ENCODE measurements around the gene GCSAM. TPM values are rescaled to one million over a fixed set of nuclear protein-coding genes. Genes with fewer than 3 reads are reported as not detected.
A peak's percentile ranks its signal among the peaks of the same experiment; 100 is the strongest.

Gene GCSAM, protein sequence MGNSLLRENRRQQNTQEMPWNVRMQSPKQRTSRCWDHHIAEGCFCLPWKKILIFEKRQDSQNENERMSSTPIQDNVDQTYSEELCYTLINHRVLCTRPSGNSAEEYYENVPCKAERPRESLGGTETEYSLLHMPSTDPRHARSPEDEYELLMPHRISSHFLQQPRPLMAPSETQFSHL
- 1 to 10 TPM; 7.5 to 8.5 TPM for total RNA-seq

DNA sequence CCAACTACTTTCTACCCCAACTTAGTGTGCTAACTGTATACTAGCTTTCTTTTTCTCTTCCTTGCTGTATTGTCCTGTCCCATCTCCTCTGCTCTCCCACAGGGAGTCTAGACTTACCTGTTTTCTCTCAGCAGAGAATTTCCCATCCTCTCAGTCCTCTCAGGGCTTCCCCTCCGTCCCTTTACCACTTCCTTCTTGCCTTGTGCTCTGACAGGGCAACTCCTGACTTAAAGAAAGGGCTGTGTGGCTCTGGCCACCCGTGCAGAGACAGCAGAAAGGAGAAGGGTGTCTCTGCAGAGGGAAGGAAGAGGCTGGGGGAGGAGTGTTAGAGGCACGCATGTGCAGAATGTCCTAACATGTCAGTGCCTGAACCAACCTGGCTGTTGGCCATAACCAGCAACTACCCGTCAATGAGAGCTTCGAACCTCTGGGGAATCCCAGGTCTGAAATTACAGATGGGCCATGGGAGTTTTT is at the start of gene GCSAM:
Gene GCSAM, minus strand, starts transcription at position 274 of the 474 bp plus-strand sequence. Its CDS starts 128 bp downstream, at position 146.
- Mint-ChIP-seq H3K4me1 (peaks cover 82% of the 10 kb centered on the region), H3K27me3 (no peaks in the 10 kb centered on the region), H3K9me3 (no peaks in the 10 kb centered on the region), H3K27ac (peak within 1 kb of the TSS; percentile 88), H3K4me3 (peak within 1 kb of the TSS; percentile 83), H3K36me3 (peaks cover 12% of the 10 kb centered on the region)
- DNase-seq: peak; percentile 68

DNA sequence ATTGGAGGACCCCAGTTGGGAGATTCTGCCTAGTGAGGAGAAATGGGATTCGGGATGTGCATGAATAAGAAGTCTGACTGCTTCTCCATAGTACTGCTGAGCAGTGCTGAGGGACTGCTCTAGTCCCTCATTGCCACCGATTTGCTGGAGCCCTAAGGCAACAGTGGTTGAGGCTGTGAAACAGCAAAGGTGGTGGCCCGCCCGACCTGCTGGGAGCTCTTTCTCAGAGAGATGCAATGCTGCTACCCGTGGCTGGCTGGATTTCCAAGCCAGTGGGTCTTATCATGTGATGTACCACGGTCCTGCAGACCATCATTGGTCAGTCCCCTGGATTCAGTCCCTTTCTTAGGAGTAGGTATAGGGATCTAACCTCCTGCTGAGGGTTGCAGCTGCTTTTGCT is 42.6 kb upstream of the GCSAM start:
- peaks cover 1% of the 10 kb centered on the region for H3K9me3 Mint-ChIP-seq
- H3K4me1 Mint-ChIP-seq: no peaks in the 10 kb centered on the region

GRCh38 chr3:112175037-112175436 is 42.0 kb upstream of the GCSAM start:
- Mint-ChIP-seq H3K27ac (no peak overlapping the region), H3K4me1 (no peaks in the 10 kb centered on the region), H3K4me3 (no peak overlapping the region), H3K36me3 (no peaks in the 10 kb centered on the region), H3K9me3 (peaks cover 1% of the 10 kb centered on the region), H3K27me3 (peaks cover 4% of the 10 kb centered on the region)
- no peak for DNase-seq

More for the DNA sequence above, 42.6 kb upstream of the GCSAM start:
- Mint-ChIP-seq H3K27me3 (peaks cover 4% of the 10 kb centered on the region), H3K4me3 (no peak overlapping the region), H3K27ac (no peak overlapping the region), H3K36me3 (no peaks in the 10 kb centered on the region)
- no peak for DNase-seq

GRCh38 chr3:112171144-112171543 is 38.1 kb upstream of the GCSAM start:
- no peak overlapping the region for H3K27ac Mint-ChIP-seq

DNA sequence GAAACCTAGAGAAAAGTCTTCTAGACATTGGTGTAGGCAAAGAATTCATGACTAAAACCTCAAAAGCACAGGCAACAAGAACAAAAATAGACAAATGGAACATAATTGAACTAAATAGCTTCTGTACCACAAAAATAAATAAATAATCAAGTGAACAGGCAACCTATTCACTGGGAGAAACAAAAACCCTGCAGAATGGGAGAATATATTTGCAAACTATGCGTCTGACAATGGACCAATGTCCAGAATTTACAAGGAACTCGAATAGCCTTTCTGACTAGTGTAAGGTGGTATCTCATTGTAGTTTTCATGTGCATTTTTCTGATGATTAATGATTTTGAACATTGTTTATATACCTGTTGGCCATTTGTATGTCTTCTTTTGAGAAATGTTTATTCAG is 37.0 kb upstream of the GCSAM start:
- DNase-seq: no peak
- Mint-ChIP-seq H3K4me3 (no peak overlapping the region), H3K27me3 (no peaks in the 10 kb centered on the region), H3K27ac (no peak overlapping the region), H3K36me3 (peaks cover under 1% of the 10 kb centered on the region), H3K4me1 (no peaks in the 10 kb centered on the region), H3K9me3 (peaks cover 5% of the 10 kb centered on the region)

More at GRCh38 chr3:112171144-112171543, 38.1 kb upstream of the GCSAM start:
- no peak overlapping the region for H3K4me3 Mint-ChIP-seq
- H3K9me3 Mint-ChIP-seq: peaks cover 3% of the 10 kb centered on the region
- no peak for DNase-seq
- H3K4me1 Mint-ChIP-seq: no peaks in the 10 kb centered on the region
- peaks cover 1% of the 10 kb centered on the region for H3K27me3 Mint-ChIP-seq
- no peaks in the 10 kb centered on the region for H3K36me3 Mint-ChIP-seq

- Mint-ChIP-seq H3K9me3 (peaks cover 9% of the 10 kb centered on the region), H3K4me3 (no peak overlapping the region), H3K27ac (no peak overlapping the region), H3K27me3 (no peaks in the 10 kb centered on the region), H3K36me3 (peaks cover 6% of the 10 kb centered on the region), H3K4me1 (no peaks in the 10 kb centered on the region)
- no peak for DNase-seq
Observed at GRCh38 chr3:112167758-112168157, 34.7 kb upstream of the GCSAM start.

DNA sequence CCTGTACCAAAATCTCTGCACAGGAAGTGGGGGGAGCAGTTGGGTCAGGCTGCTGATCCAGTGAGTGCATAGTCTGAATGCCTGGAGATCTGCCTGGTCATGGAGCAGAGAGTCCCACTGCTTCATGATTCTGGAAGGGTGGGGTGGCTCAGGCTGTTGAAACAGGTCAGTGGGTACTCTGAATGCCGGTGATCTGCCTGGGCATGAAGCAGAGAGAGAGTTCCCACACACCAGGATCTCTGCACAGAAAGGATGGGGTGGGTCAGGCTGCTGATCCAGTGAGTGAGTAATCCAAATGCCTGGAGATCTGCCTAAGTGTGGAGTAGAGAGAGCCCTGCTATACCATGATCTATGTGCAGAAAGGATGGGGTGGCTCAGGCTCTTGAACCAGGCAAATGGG is 16.1 kb upstream of the GCSAM start:
- Mint-ChIP-seq H3K4me3 (no peak overlapping the region), H3K4me1 (peaks cover under 1% of the 10 kb centered on the region), H3K27me3 (no peaks in the 10 kb centered on the region), H3K9me3 (peaks cover 17% of the 10 kb centered on the region), H3K36me3 (peaks cover 18% of the 10 kb centered on the region), H3K27ac (no peak overlapping the region)
- DNase-seq: no peak

DNA sequence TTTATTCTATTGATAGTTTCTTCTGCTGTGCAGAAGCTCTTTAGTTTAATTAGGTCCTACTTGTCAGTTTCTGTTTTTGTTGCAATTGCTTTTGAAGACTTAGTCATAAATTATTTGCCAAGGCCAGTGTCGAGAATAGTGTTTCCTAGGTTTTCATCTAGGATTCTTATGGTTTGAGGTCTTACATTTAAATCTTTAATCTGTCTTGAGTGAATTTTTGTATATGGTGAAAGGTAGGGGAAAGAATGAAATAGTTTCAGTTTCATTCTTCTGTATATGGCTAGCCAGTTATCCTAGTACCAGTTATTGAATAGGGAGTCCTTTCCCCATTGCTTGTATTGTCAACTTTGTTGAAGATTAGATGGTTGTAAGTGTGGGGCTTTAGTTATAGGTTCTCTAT is 10.6 kb upstream of the GCSAM start:
- Mint-ChIP-seq H3K27me3 (no peaks in the 10 kb centered on the region), H3K36me3 (peaks cover 25% of the 10 kb centered on the region), H3K4me1 (peaks cover 19% of the 10 kb centered on the region), H3K27ac (peak overlapping the region; percentile 87), H3K4me3 (peak overlapping the region; percentile 5), H3K9me3 (peaks cover 24% of the 10 kb centered on the region)
- DNase-seq: no peak

GRCh38 chr3:112143251-112143650 is 10.2 kb upstream of the GCSAM start:
- peaks cover 24% of the 10 kb centered on the region for H3K9me3 Mint-ChIP-seq
- peaks cover 19% of the 10 kb centered on the region for H3K4me1 Mint-ChIP-seq
- H3K36me3 Mint-ChIP-seq: peaks cover 25% of the 10 kb centered on the region
- peak overlapping the region; percentile 5 for H3K4me3 Mint-ChIP-seq
- H3K27ac Mint-ChIP-seq: peak overlapping the region; percentile 87
- no peaks in the 10 kb centered on the region for H3K27me3 Mint-ChIP-seq
- no peak for DNase-seq

DNA sequence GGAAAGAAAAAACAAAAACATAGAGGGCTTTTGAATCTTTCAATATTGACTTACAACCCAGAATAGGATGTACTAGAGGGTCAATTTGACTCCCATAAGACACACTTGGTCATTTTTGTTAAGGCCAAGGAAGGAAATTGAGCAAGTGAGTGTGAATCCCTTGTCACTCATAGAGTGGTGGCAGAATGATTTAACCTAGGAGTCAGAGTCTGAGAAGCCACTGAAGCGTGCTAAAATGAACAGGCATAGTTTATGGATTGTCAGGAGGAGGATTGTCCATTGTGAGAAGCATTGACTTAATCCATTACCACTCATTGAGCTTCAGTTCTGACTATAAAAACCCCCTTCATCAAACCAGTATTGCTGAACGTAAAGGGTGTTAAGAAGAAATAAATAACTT is 8.2 kb upstream of the GCSAM start:
- DNase-seq: no peak
- H3K27ac Mint-ChIP-seq: no peak overlapping the region
- H3K4me1 Mint-ChIP-seq: peaks cover 34% of the 10 kb centered on the region
- peaks cover 20% of the 10 kb centered on the region for H3K36me3 Mint-ChIP-seq
- peaks cover 11% of the 10 kb centered on the region for H3K9me3 Mint-ChIP-seq
- no peaks in the 10 kb centered on the region for H3K27me3 Mint-ChIP-seq
- no peak overlapping the region for H3K4me3 Mint-ChIP-seq

GRCh38 chr3:112140584-112140983 is 7.5 kb upstream of the GCSAM start:
- no peaks in the 10 kb centered on the region for H3K27me3 Mint-ChIP-seq
- peaks cover 10% of the 10 kb centered on the region for H3K9me3 Mint-ChIP-seq
- H3K4me3 Mint-ChIP-seq: no peak overlapping the region
- DNase-seq: no peak
- H3K27ac Mint-ChIP-seq: no peak overlapping the region
- H3K36me3 Mint-ChIP-seq: peaks cover 15% of the 10 kb centered on the region
- H3K4me1 Mint-ChIP-seq: peaks cover 41% of the 10 kb centered on the region

DNA sequence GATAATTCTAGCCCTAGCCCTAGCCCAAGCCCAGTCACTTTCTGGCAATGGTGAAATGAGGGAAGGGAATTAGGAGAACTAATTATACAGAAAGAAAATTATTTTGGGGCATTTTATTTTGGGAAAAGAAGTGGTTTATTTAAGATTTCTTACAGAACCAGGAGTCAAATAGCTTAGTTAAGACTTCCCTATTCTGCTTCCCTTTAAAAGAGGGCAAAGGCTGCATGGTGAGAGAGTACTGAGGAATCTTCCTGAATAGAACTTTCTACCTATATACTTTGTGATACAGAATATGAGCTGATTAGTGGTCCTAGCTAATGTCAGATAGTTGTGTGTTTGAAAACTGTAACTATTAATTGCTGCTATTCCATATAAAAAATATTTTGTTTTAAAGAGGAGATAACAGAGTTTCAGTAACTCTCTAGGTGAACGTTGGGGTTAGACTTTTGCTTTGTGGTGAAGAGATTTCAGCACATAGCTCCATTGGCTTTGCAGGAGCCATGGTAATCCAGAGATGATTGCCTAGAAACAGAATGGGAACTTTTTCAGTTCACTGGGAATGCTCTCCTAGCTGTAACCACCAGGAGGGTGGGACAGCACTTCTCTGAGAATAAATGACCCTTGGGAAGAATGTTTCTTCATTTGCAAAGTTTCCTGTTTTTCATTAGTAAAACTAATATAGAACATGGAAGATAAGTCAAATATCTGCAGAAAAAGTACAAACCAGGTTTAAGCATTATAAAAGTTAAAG is 5.3 kb upstream of the GCSAM start:
- H3K36me3 Mint-ChIP-seq: peaks cover 3% of the 10 kb centered on the region
- H3K4me1 Mint-ChIP-seq: peaks cover 54% of the 10 kb centered on the region
- H3K9me3 Mint-ChIP-seq: peaks cover 3% of the 10 kb centered on the region
- no peak for DNase-seq
- H3K27ac Mint-ChIP-seq: no peak overlapping the region
- H3K4me3 Mint-ChIP-seq: no peak overlapping the region
- no peaks in the 10 kb centered on the region for H3K27me3 Mint-ChIP-seq

GRCh38 chr3:112137781-112138180 is 4.7 kb upstream of the GCSAM start:
- H3K36me3 Mint-ChIP-seq: no peaks in the 10 kb centered on the region
- H3K9me3 Mint-ChIP-seq: no peaks in the 10 kb centered on the region
- peaks cover 56% of the 10 kb centered on the region for H3K4me1 Mint-ChIP-seq
- H3K27ac Mint-ChIP-seq: no peak overlapping the region
- no peak overlapping the region for H3K4me3 Mint-ChIP-seq
- DNase-seq: no peak
- H3K27me3 Mint-ChIP-seq: no peaks in the 10 kb centered on the region

GRCh38 chr3:112136959-112137693 is 4.1 kb upstream of the GCSAM start:
- no peaks in the 10 kb centered on the region for H3K27me3 Mint-ChIP-seq
- H3K4me3 Mint-ChIP-seq: no peak overlapping the region
- DNase-seq: no peak
- peak overlapping the region; percentile 47 for H3K27ac Mint-ChIP-seq
- H3K4me1 Mint-ChIP-seq: peaks cover 61% of the 10 kb centered on the region
- H3K36me3 Mint-ChIP-seq: no peaks in the 10 kb centered on the region
- no peaks in the 10 kb centered on the region for H3K9me3 Mint-ChIP-seq

DNA sequence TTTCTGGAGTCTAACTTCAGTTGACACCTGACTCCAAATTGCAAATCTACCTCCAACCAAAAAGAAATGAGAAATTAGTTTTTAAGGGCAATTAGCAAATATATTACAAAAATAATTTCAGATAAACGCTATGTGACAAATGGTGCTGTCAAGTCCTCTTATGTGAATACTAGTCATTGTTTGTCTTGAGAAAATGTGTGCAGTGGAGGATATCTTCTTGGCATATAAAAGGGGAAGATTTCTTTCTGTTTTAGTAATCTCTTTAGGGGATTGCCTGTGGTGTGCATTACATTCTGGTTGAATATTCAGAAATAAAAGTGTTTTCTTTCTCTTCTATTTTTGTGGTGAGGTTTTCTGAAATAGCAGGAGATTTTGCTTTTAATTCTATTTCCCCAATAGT is 3.0 kb upstream of the GCSAM start:
- H3K27me3 Mint-ChIP-seq: no peaks in the 10 kb centered on the region
- peaks cover 1% of the 10 kb centered on the region for H3K36me3 Mint-ChIP-seq
- no peak for DNase-seq
- H3K27ac Mint-ChIP-seq: no peak overlapping the region
- H3K9me3 Mint-ChIP-seq: no peaks in the 10 kb centered on the region
- peaks cover 63% of the 10 kb centered on the region for H3K4me1 Mint-ChIP-seq
- H3K4me3 Mint-ChIP-seq: no peak overlapping the region

Measured in activated naive CD8-positive, alpha-beta T cell treated with anti-CD3 and anti-CD28 coated beads for 36 hours (primary cell).